ENCODE measurements around the gene LHX5.
A peak's percentile ranks its signal among the peaks of the same experiment; 100 is the strongest.

The LHX5 gene

GRCh38 chr12:113425960-113426453 is 45.7 kb downstream of the LHX5 start:
- no peaks in the 10 kb centered on the region for H3K36me3 ChIP-seq (ENCODE audit: control insufficient read depth, insufficient read depth, low read length)

GRCh38 chr12:113424915-113425823 is 46.5 kb downstream of the LHX5 start:
- no peak overlapping the region for H3K4me3 ChIP-seq (ENCODE audit: low read length)

More at GRCh38 chr12:113425960-113426453, 45.7 kb downstream of the LHX5 start:
- H3K9ac ChIP-seq (ENCODE audit: low read length) = no peak overlapping the region
- no peaks in the 10 kb centered on the region for H3K9me3 ChIP-seq (ENCODE audit: control insufficient read depth, low read length)
- peaks cover 18% of the 10 kb centered on the region for H3K4me1 ChIP-seq (ENCODE audit: control insufficient read depth, insufficient read depth, low read length)
- H3K27me3 ChIP-seq (ENCODE audit: control insufficient read depth, insufficient read depth, low read length) = no peaks in the 10 kb centered on the region
- no peak overlapping the region for H3K4me3 ChIP-seq (ENCODE audit: low read length)

DNA sequence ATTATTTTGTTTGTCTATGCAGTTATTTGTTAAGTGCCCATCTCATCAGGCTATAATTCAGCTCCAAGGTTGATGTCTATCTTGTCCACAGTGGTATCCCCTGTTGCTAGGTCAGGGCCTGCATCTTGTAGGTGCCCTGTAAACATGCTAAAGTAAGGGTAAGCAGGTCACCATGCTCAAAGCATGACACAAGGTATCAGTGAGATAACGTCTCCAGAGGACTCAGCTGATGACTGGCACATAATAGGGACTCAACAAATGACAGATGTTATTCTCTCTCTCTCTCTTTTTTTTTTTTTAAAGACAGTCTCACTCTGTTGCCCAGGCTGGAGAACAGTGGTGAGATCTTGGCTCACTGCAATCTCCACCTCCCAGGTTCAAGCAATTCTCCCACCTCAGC is 47.2 kb downstream of the LHX5 start:
- no peaks in the 10 kb centered on the region for H3K27me3 ChIP-seq (ENCODE audit: control insufficient read depth, insufficient read depth, low read length)
- H3K9ac ChIP-seq (ENCODE audit: low read length) = no peak overlapping the region
- no peaks in the 10 kb centered on the region for H3K9me3 ChIP-seq (ENCODE audit: control insufficient read depth, low read length)
- H3K4me3 ChIP-seq (ENCODE audit: low read length) = no peak overlapping the region
- H3K36me3 ChIP-seq (ENCODE audit: control insufficient read depth, insufficient read depth, low read length) = no peaks in the 10 kb centered on the region
- H3K4me1 ChIP-seq (ENCODE audit: control insufficient read depth, insufficient read depth, low read length) = peaks cover 18% of the 10 kb centered on the region

More at GRCh38 chr12:113424915-113425823, 46.5 kb downstream of the LHX5 start:
- Histone ChIP-seq H3K36me3 (ENCODE audit: control insufficient read depth, insufficient read depth, low read length) (no peaks in the 10 kb centered on the region), H3K4me1 (ENCODE audit: control insufficient read depth, insufficient read depth, low read length) (peaks cover 18% of the 10 kb centered on the region), H3K9ac (ENCODE audit: low read length) (no peak overlapping the region), H3K27me3 (ENCODE audit: control insufficient read depth, insufficient read depth, low read length) (no peaks in the 10 kb centered on the region), H3K9me3 (ENCODE audit: control insufficient read depth, low read length) (no peaks in the 10 kb centered on the region)

GRCh38 chr12:113422886-113423669 is 48.6 kb downstream of the LHX5 start:
- H3K9ac ChIP-seq (ENCODE audit: low read length) = peak overlapping the region; percentile 93
- H3K9me3 ChIP-seq (ENCODE audit: control insufficient read depth, low read length) = no peaks in the 10 kb centered on the region
- H3K27me3 ChIP-seq (ENCODE audit: control insufficient read depth, insufficient read depth, low read length) = no peaks in the 10 kb centered on the region
- no peaks in the 10 kb centered on the region for H3K36me3 ChIP-seq (ENCODE audit: control insufficient read depth, insufficient read depth, low read length)
- peaks cover 18% of the 10 kb centered on the region for H3K4me1 ChIP-seq (ENCODE audit: control insufficient read depth, insufficient read depth, low read length)
- H3K4me3 ChIP-seq (ENCODE audit: low read length) = peak overlapping the region; percentile 79

- Histone ChIP-seq H3K9me3 (ENCODE audit: control insufficient read depth, low read length) (no peaks in the 10 kb centered on the region), H3K4me1 (ENCODE audit: control insufficient read depth, insufficient read depth, low read length) (peaks cover 18% of the 10 kb centered on the region), H3K27me3 (ENCODE audit: control insufficient read depth, insufficient read depth, low read length) (no peaks in the 10 kb centered on the region), H3K4me3 (ENCODE audit: low read length) (peak within 1 kb of the TSS; percentile 79), H3K9ac (ENCODE audit: low read length) (peak within 1 kb of the TSS; percentile 93), H3K36me3 (ENCODE audit: control insufficient read depth, insufficient read depth, low read length) (no peaks in the 10 kb centered on the region)
Measured at GRCh38 chr12:113422030-113422885, 49.4 kb downstream of the LHX5 start, which contains the start of gene SDSL. TSS of gene SDSL (plus strand) at chr12:113422380. CDS start at chr12:113427983, 5,603 bp downstream.

DNA sequence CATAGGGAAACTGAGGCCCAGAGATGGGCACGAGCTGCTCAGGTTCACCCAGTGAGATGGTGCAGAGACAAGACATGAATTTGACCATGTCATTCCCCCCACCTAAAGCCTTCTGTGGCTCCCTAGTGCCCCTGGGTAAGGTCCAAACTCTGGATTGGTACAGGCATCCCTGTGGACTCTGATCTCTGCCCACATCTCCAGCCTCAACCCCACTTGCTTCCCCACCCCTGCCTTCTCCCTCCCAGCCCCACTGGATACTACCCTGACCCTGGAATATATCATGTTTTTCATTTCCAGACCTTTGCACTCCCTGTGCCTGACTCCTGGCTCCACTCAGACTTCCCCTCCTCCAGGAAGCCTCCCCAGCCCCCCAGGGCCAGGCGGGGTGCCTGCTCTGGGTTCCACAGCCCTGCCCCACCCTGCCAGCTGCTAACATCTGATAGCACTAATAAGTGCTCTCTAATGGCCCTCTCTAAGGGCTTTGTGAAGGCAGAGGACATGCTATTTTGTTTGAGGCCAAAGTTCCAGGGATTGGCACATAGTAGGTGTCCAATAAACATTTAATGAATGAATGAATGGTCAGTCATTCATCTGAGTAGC is 50.6 kb downstream of the LHX5 start:
- no peak overlapping the region for H3K4me3 ChIP-seq (ENCODE audit: low read length)
- H3K9ac ChIP-seq (ENCODE audit: low read length) = no peak overlapping the region

GRCh38 chr12:113418213-113418879 is 53.3 kb downstream of the LHX5 start:
- H3K36me3 ChIP-seq (ENCODE audit: control insufficient read depth, insufficient read depth, low read length) = no peaks in the 10 kb centered on the region
- H3K27me3 ChIP-seq (ENCODE audit: control insufficient read depth, insufficient read depth, low read length) = no peaks in the 10 kb centered on the region
- H3K9me3 ChIP-seq (ENCODE audit: control insufficient read depth, low read length) = no peaks in the 10 kb centered on the region
- H3K9ac ChIP-seq (ENCODE audit: low read length) = no peak overlapping the region
- H3K4me1 ChIP-seq (ENCODE audit: control insufficient read depth, insufficient read depth, low read length) = peaks cover 15% of the 10 kb centered on the region
- no peak overlapping the region for H3K4me3 ChIP-seq (ENCODE audit: low read length)

More for the DNA sequence above, 50.6 kb downstream of the LHX5 start:
- Histone ChIP-seq H3K4me1 (ENCODE audit: control insufficient read depth, insufficient read depth, low read length) (peaks cover 18% of the 10 kb centered on the region), H3K9me3 (ENCODE audit: control insufficient read depth, low read length) (no peaks in the 10 kb centered on the region), H3K27me3 (ENCODE audit: control insufficient read depth, insufficient read depth, low read length) (no peaks in the 10 kb centered on the region), H3K36me3 (ENCODE audit: control insufficient read depth, insufficient read depth, low read length) (no peaks in the 10 kb centered on the region)

GRCh38 chr12:113416091-113416754 is 55.4 kb downstream of the LHX5 start:
- no peaks in the 10 kb centered on the region for H3K27me3 ChIP-seq (ENCODE audit: control insufficient read depth, insufficient read depth, low read length)
- no peaks in the 10 kb centered on the region for H3K36me3 ChIP-seq (ENCODE audit: control insufficient read depth, insufficient read depth, low read length)
- no peak overlapping the region for H3K9ac ChIP-seq (ENCODE audit: low read length)
- no peaks in the 10 kb centered on the region for H3K9me3 ChIP-seq (ENCODE audit: control insufficient read depth, low read length)
- no peak overlapping the region for H3K4me3 ChIP-seq (ENCODE audit: low read length)
- H3K4me1 ChIP-seq (ENCODE audit: control insufficient read depth, insufficient read depth, low read length) = no peaks in the 10 kb centered on the region

DNA sequence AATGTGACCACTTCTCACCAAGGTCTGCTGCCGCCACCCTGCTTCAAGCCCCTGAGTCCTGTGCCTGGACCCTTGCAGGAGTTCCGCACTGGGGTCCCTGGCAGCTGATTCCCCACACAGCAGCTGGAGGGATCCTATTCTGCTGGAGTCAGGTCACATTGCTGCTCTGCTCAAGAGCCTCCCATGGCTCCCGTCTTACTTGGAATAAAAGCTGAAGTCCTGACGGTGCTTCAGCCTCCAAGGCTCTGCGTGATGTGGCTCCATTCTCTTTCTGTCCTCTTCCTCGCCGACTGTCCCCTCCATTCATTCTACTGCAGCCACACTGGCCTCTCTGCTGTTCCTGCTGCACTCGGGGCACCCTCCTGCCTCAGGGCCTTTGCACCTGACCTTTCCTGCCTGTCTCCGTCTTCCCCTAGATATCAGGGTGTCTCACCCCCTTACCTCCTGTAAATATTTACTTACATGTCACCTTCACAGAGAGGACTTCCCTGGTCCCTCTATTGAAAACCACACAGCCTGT is 57.1 kb downstream of the LHX5 start:
- no peaks in the 10 kb centered on the region for H3K4me1 ChIP-seq (ENCODE audit: control insufficient read depth, insufficient read depth, low read length)
- H3K4me3 ChIP-seq (ENCODE audit: low read length) = no peak overlapping the region
- H3K9ac ChIP-seq (ENCODE audit: low read length) = no peak overlapping the region
- H3K9me3 ChIP-seq (ENCODE audit: control insufficient read depth, low read length) = no peaks in the 10 kb centered on the region
- peaks cover 4% of the 10 kb centered on the region for H3K27me3 ChIP-seq (ENCODE audit: control insufficient read depth, insufficient read depth, low read length)
- H3K36me3 ChIP-seq (ENCODE audit: control insufficient read depth, insufficient read depth, low read length) = no peaks in the 10 kb centered on the region

DNA sequence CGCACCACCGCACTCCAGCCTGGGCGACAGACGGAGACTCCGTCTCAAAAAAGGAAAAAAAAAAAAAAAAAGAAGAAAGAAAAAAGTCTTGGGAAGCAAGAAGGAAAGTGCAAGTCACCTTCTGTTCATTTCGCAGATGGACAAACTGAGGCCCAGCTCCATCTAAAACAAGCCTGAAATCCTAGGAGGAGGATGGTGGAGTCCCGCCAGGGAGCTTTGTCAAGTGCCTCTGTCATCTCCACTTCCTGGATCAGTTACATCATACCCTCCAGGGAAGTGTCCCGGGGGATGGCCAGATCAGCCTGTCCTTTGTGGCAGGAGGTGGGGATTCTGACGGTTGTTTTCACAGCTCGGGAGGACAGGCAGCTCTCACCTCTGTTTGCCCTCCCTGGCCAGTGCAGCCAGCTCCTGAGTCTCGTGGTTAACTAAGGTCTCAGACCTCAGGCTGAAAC is 58.2 kb downstream of the LHX5 start:
- no peaks in the 10 kb centered on the region for H3K9me3 ChIP-seq (ENCODE audit: control insufficient read depth, low read length)
- no peak overlapping the region for H3K9ac ChIP-seq (ENCODE audit: low read length)
- H3K27me3 ChIP-seq (ENCODE audit: control insufficient read depth, insufficient read depth, low read length) = peaks cover 4% of the 10 kb centered on the region
- no peak overlapping the region for H3K4me3 ChIP-seq (ENCODE audit: low read length)
- no peaks in the 10 kb centered on the region for H3K4me1 ChIP-seq (ENCODE audit: control insufficient read depth, insufficient read depth, low read length)
- no peaks in the 10 kb centered on the region for H3K36me3 ChIP-seq (ENCODE audit: control insufficient read depth, insufficient read depth, low read length)

Measured in mucosa of stomach (tissue), 1 donor.